Measurements from ENCODE around the gene IGHMBP2. TPM values are rescaled to one million over a fixed set of nuclear protein-coding genes. Genes with fewer than 3 reads are reported as not detected.

Gene IGHMBP2
- total and polyA plus RNA-seq, 2 of the 8 experiments (the other 6 are each of a cell fraction or from before 2014, with no cell fraction given) = 8.4 to 17.6 TPM

- Histone ChIP-seq H2BK12ac (ENCODE audit: low read depth, low read length) (no peak overlapping the region), H3K27me3 (replicated peaks in 1 of 4; ENCODE audit: control insufficient read depth in 3 of 4, extremely low read depth in 1 of 4, insufficient read depth in 3 of 4, low read length in 3 of 4) (no peaks in the 10 kb centered on the region), H2AFZ (ENCODE audit: low read length) (no peak overlapping the region), H3K56ac (replicated peaks; ENCODE audit: insufficient read length, low read depth, low read length) (no peak overlapping the region), H3K4me2 (ENCODE audit: insufficient read depth in 1 of 2, low read depth in 2 of 2, low read length in 2 of 2) (peak overlapping the region; percentile 25 to 44; a peak in 2 of 4 replicates), H3K14ac (ENCODE audit: insufficient read length) (no peak overlapping the region), H3K36me3 (ENCODE audit: control insufficient read depth in 2 of 4, insufficient read depth in 4 of 4, low read length in 3 of 4) (no peaks in the 10 kb centered on the region), H3K27ac (ENCODE audit: low read depth, low read length) (no peak overlapping the region), H3K23ac (ENCODE audit: insufficient read length) (no peak overlapping the region), H3K9ac (replicated peaks in 1 of 4; ENCODE audit: extremely low read depth in 1 of 4, low read depth in 3 of 4, low read length in 3 of 4) (no peak overlapping the region), H2BK15ac (ENCODE audit: low read length) (no peak overlapping the region), H4K91ac (replicated peaks; ENCODE audit: insufficient read length, low read length) (no peak overlapping the region), H2BK20ac (ENCODE audit: low read length) (no peak overlapping the region), H3K4me3 (ENCODE audit: extremely low read depth in 1 of 4, insufficient read depth in 2 of 4, low read depth in 3 of 4, low read length in 4 of 4) (no peak overlapping the region), H2AK5ac (ENCODE audit: low read depth, low read length) (no peak overlapping the region), H4K5ac (ENCODE audit: insufficient read length, low read depth, low read length) (no peak overlapping the region), H3K79me2 (ENCODE audit: control insufficient read depth in 1 of 2, insufficient read depth in 2 of 2, low read length in 2 of 2) (no peaks in the 10 kb centered on the region), H3K9me3 (ENCODE audit: insufficient read depth in 2 of 2, low read depth in 1 of 2, low read length in 1 of 2) (no peaks in the 10 kb centered on the region), H2BK5ac (ENCODE audit: low read depth, low read length) (no peak overlapping the region), H3K23me2 (ENCODE audit: low read depth, low read length) (no peaks in the 10 kb centered on the region), H4K8ac (ENCODE audit: extremely low read depth, insufficient read depth, low read length) (no peak overlapping the region; the same call in 1 of the 2 replicates), H3K4me1 (replicated peaks in 1 of 4; ENCODE audit: control insufficient read depth in 3 of 4, insufficient read depth in 4 of 4, low read length in 3 of 4) (peaks cover 0 to 13% (median 4%) of the 10 kb centered on the region in 4 experiments; a peak in 5 of 7 replicates), H3K18ac (ENCODE audit: extremely low read depth, low read length) (no peak overlapping the region; the same call in 1 of the 2 replicates), H2BK120ac (replicated peaks; ENCODE audit: low read depth, low read length) (no peak overlapping the region), H3K79me1 (ENCODE audit: low read depth, low read length) (no peaks in the 10 kb centered on the region), H3K4ac (replicated peaks; ENCODE audit: insufficient read length, low read depth, low read length) (no peak overlapping the region), H4K20me1 (replicated peaks in 1 of 2; ENCODE audit: control insufficient read depth in 1 of 2, insufficient read depth in 2 of 2, low read length in 2 of 2) (no peaks in the 10 kb centered on the region)
- FAIRE-seq (no peak), DNase-seq (ENCODE audit: low read depth in 1 of 2, low spot score in 2 of 2) (peak in 1 of 2 experiments; percentile 60)
- ChIA-PET CTCF (ENCODE audit: partially characterized antibody) (interaction anchor here (0.6 to 2.4 kb wide), 17 partner anchors 9 to 765 kb away, joined by 3 to 14 read pairs (median 4); no protein-coding TSS in a partner anchor), POLR2A (ENCODE audit: partially characterized antibody) (interaction anchor here (1.1 kb wide), 1 partner anchor 9 kb away, joined by 3 read pairs; no protein-coding TSS in a partner anchor)
- TF ChIP-seq YY1 (IDR thresholded peaks at IDR 0.05; ENCODE audit: low read depth, low read length) = no peak
- no peak for TF ChIP-seq POU5F1 (IDR thresholded peaks at IDR 0.05; ENCODE audit: low read depth, low read length)
- TF ChIP-seq SIN3A (conservative IDR thresholded peaks at IDR 0.05 in 1 of 2, IDR thresholded peaks at IDR 0.05 in 1 of 2; ENCODE audit: low read depth in 1 of 2, low read length in 2 of 2) = peak in 1 of 2 experiments; percentile 43; a peak in 1 of 4 replicates
- no peak for TF ChIP-seq RBBP5 (IDR thresholded peaks at IDR 0.05; ENCODE audit: borderline replicate concordance, low read depth, low read length)
- no peak for TF ChIP-seq TBP (IDR thresholded peaks at IDR 0.05; ENCODE audit: low read depth, low read length)
- TF ChIP-seq FOSL1 (IDR thresholded peaks at IDR 0.05; ENCODE audit: insufficient read depth, low read depth, low read length) = no peak
- TF ChIP-seq ZNF274 (IDR thresholded peaks at IDR 0.05; ENCODE audit: borderline replicate concordance, extremely low read depth, low read length) = no peak
- WGBS, 2 experiments (ENCODE audit: extremely low coverage in 1 of 2, insufficient coverage in 1 of 2, insufficient read length in 1 of 2, insufficient replicate concordance in 2 of 2, low coverage in 1 of 2, low lambda C conversion rate in 2 of 2, missing lambda C conversion rate in 1 of 2) = 56% methylated on average over 9 of the region's 9 CpGs; no CpG with 5 or more reads in 1 of the 2 experiments
These were observed 47.1 kb downstream of the IGHMBP2 start for GRCh38 chr11:68950762-68951161.

Measured in H1 (cell line).